ENCODE measurements around the gene PCDH7.

The PCDH7 gene

DNA sequence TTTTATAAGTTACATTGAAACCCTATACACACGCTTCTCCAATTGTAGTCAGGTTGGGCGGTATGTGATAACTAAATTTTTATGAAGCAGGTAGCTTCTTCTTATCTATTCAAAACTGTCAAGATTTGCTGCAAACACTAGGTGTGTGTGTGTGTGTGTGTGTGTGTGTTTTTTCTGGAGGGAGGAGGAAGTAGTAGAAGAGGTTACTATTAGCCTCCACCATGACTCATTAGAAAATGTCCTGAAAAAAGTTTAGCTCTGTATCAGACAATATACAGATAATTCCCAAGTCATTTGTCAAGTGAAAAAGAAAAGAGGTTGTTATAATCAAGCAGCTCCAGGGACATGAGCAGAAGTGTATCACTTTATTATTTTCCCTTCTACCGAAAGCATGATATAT, 33.9 kb downstream of the PCDH7 start:
- TF ChIP-seq TAF1 (IDR thresholded peaks at IDR 0.05; ENCODE audit: borderline replicate concordance, insufficient read depth, low read length) (no peak), SIN3A (IDR thresholded peaks at IDR 0.05; ENCODE audit: borderline replicate concordance, insufficient read depth, low read length) (no peak), REST (IDR thresholded peaks at IDR 0.05; ENCODE audit: insufficient read depth in 1 of 2, low read depth in 2 of 2, low read length in 2 of 2) (no peak), POLR2AphosphoS5 (IDR thresholded peaks at IDR 0.05; ENCODE audit: low read depth, low read length) (no peak), FOXP2 (optimal IDR thresholded peaks at IDR 0.05; ENCODE audit: borderline replicate concordance, extremely low read depth, extremely low read length, insufficient read depth) (no peak)

- TF ChIP-seq FOXP2 (optimal IDR thresholded peaks at IDR 0.05; ENCODE audit: borderline replicate concordance, extremely low read depth, extremely low read length, insufficient read depth) (no peak), TAF1 (IDR thresholded peaks at IDR 0.05; ENCODE audit: borderline replicate concordance, insufficient read depth, low read length) (no peak), POLR2AphosphoS5 (IDR thresholded peaks at IDR 0.05; ENCODE audit: low read depth, low read length) (no peak), SIN3A (IDR thresholded peaks at IDR 0.05; ENCODE audit: borderline replicate concordance, insufficient read depth, low read length) (no peak)
Observed at GRCh38 chr4:30755346-30755745, 35.2 kb downstream of the PCDH7 start.

DNA sequence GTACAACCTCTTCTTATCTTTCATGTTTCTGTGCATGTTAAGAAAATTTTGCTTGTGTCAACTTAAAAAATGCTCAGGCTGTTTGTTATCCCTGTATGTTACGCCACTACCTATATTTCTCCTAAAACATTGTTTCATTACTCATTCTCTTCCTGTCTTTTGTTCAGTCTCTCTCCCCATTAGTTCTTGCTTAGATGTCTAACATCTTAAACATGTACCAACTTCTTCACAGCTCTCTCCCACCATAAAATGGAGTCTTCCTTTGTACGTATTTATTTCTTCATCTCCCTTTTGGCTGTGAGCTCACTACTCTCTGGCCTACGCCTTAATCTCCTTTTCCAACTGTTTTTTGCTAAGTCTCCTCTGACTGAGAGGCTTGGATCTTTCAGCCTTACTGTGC, 36.4 kb downstream of the PCDH7 start:
- no peak for TF ChIP-seq POLR2AphosphoS5 (IDR thresholded peaks at IDR 0.05; ENCODE audit: low read depth, low read length)
- TF ChIP-seq FOXP2 (optimal IDR thresholded peaks at IDR 0.05; ENCODE audit: borderline replicate concordance, extremely low read depth, extremely low read length, insufficient read depth) = no peak
- no peak for TF ChIP-seq TAF1 (IDR thresholded peaks at IDR 0.05; ENCODE audit: borderline replicate concordance, insufficient read depth, low read length)
- no peak for TF ChIP-seq SIN3A (IDR thresholded peaks at IDR 0.05; ENCODE audit: borderline replicate concordance, insufficient read depth, low read length)
- no peak for TF ChIP-seq REST (IDR thresholded peaks at IDR 0.05; ENCODE audit: insufficient read depth in 1 of 2, low read depth in 2 of 2, low read length in 2 of 2)

DNA sequence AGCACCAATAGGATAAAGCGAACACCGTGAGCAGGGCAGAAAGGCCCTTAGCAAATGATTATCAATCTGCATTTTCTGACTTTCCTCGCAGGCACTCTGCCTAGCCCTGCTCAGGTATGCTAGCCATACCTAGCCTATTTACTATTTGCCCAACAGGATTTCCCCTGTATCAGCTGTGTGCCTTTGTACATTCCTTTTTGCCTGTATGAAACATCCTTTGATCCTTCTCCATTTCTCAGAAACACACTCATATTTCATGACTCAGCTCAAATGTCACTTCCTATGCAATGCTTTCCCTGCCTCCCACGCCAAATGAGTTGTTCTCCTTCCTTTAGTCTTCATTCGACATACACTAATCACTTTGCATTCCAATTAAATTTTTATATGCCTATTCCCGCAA, 37.2 kb downstream of the PCDH7 start:
- TF ChIP-seq SIN3A (IDR thresholded peaks at IDR 0.05; ENCODE audit: borderline replicate concordance, insufficient read depth, low read length) (no peak), TAF1 (IDR thresholded peaks at IDR 0.05; ENCODE audit: borderline replicate concordance, insufficient read depth, low read length) (no peak), REST (IDR thresholded peaks at IDR 0.05; ENCODE audit: insufficient read depth in 1 of 2, low read depth in 2 of 2, low read length in 2 of 2) (no peak), POLR2AphosphoS5 (IDR thresholded peaks at IDR 0.05; ENCODE audit: low read depth, low read length) (no peak), FOXP2 (optimal IDR thresholded peaks at IDR 0.05; ENCODE audit: borderline replicate concordance, extremely low read depth, extremely low read length, insufficient read depth) (no peak)

- no peak for TF ChIP-seq REST (IDR thresholded peaks at IDR 0.05; ENCODE audit: insufficient read depth in 1 of 2, low read depth in 2 of 2, low read length in 2 of 2)
- TF ChIP-seq POLR2AphosphoS5 (IDR thresholded peaks at IDR 0.05; ENCODE audit: low read depth, low read length) = no peak
- no peak for TF ChIP-seq TAF1 (IDR thresholded peaks at IDR 0.05; ENCODE audit: borderline replicate concordance, insufficient read depth, low read length)
- TF ChIP-seq FOXP2 (optimal IDR thresholded peaks at IDR 0.05; ENCODE audit: borderline replicate concordance, extremely low read depth, extremely low read length, insufficient read depth) = no peak
- TF ChIP-seq SIN3A (IDR thresholded peaks at IDR 0.05; ENCODE audit: borderline replicate concordance, insufficient read depth, low read length) = no peak
Observed at GRCh38 chr4:30760551-30760950, 40.4 kb downstream of the PCDH7 start.

Data from PFSK-1 (cell line).